Activated CD8-positive, alpha-beta T cell treated with anti-CD3 and anti-CD28 coated beads for 36 hours (primary cell): ENCODE measurements around the gene PRRC2B. TPM values are rescaled to one million over a fixed set of nuclear protein-coding genes. Genes with fewer than 3 reads are reported as not detected.

Experiments used
- ATAC-seq: fragments of 200-7000 bp; cut with Tn5 transposase; one replicate; pipeline ENCODE4 v1.10.0; 2021; ENCODE audit warnings: mild to moderate bottlenecking, moderate library complexity
- CTCF ChIA-PET: fragments of 350-600 bp; sonication (Branson Sonifier 250); formaldehyde crosslinking; loops from one replicate; lab custom pipeline; 2021; ENCODE audit warnings: antibody characterized with exemption; lab: Charles Lee
- POLR2A ChIA-PET: fragments of 350-600 bp; sonication (Branson Sonifier 250); formaldehyde crosslinking; loops from one replicate; lab custom pipeline; 2021; ENCODE audit warnings: antibody characterized with exemption; lab: Charles Lee
- DNase-seq: peaks from one replicate; pipeline ENCODE4 v3.0.0-alpha.2; 2020
- H3K27ac Mint-ChIP-seq: one replicate; pipeline ENCODE4 v1.8.0; 2021; ENCODE audit warnings: mild to moderate bottlenecking, mixed read lengths
- H3K27me3 Mint-ChIP-seq: one replicate; pipeline ENCODE4 v1.8.0; 2021; ENCODE audit warnings: mixed read lengths
- H3K36me3 Mint-ChIP-seq: one replicate; pipeline ENCODE4 v1.8.0; 2021; ENCODE audit warnings: low read depth, mixed read lengths
- H3K4me1 Mint-ChIP-seq: one replicate; pipeline ENCODE4 v1.8.0; 2021; ENCODE audit warnings: low read depth, mixed read lengths
- H3K4me3 Mint-ChIP-seq: one replicate; pipeline ENCODE4 v1.8.0; 2021; ENCODE audit warnings: mild to moderate bottlenecking, moderate library complexity, mixed read lengths
- H3K9me3 Mint-ChIP-seq: one replicate; pipeline ENCODE4 v1.8.0; 2021; ENCODE audit warnings: mixed read lengths
- CTCF ChIP-seq: fragments of 200-600 bp; IDR thresholded peaks from one replicate; pipeline ENCODE4 v1.8.0; 2022; ENCODE audit warnings: antibody characterized with exemption, mild to moderate bottlenecking
- intact Hi-C: fragments of 100-400 bp; cut with micrococcal nuclease; formaldehyde crosslinking; loops from one replicate; pipeline ENCODE4 v1.10.0; 2022
- total RNA-seq, 2 experiments: library from RNA; stranded (reverse); gene quantifications; one replicate each; pipeline ENCODE4 v1.2.3, GENCODE V29; 2021

PRRC2B gene
- total RNA-seq, 2 experiments from 2014 or later, result 134 to 141 TPM

GRCh38 chr9:131517761-131518190, 123.9 kb downstream of the PRRC2B start:
- ATAC-seq, result no peak
- no peak for TF ChIP-seq CTCF
- ChIA-PET POLR2A (interaction anchor here (1.0 to 1.2 kb wide), 2 partner anchors 19 to 22 kb away, joined by 3 read pairs; no protein-coding TSS in a partner anchor), CTCF (no interaction called here)
- Mint-ChIP-seq H3K36me3 (peaks cover 10% of the 10 kb centered on the region), H3K27me3 (no peaks in the 10 kb centered on the region), H3K9me3 (no peaks in the 10 kb centered on the region), H3K27ac (no peak overlapping the region), H3K4me3 (no peak overlapping the region), H3K4me1 (no peaks in the 10 kb centered on the region)
- intact Hi-C loops, result no loop called here
- DNase-seq, result no peak

- Mint-ChIP-seq H3K36me3 (peaks cover 9% of the 10 kb centered on the region), H3K4me3 (no peak overlapping the region), H3K27ac (peak overlapping the region; percentile 30), H3K27me3 (no peaks in the 10 kb centered on the region), H3K9me3 (no peaks in the 10 kb centered on the region), H3K4me1 (no peaks in the 10 kb centered on the region)
- DNase-seq, result no peak
- POLR2A ChIA-PET, result interaction anchor here (1.2 kb wide), 1 partner anchor 22 kb away, joined by 3 read pairs; no protein-coding TSS in a partner anchor
- no peak for ATAC-seq
- CTCF ChIA-PET, result no interaction called here
- TF ChIP-seq CTCF, result no peak
- intact Hi-C loops, result no loop called here
Measured at GRCh38 chr9:131518553-131518952, 124.7 kb downstream of the PRRC2B start.

- intact Hi-C loops, result no loop called here
Measured at GRCh38 chr9:131520503-131520902, 126.6 kb downstream of the PRRC2B start.

GRCh38 chr9:131521203-131521602, 127.3 kb downstream of the PRRC2B start:
- DNase-seq (no peak), ATAC-seq (no peak)
- TF ChIP-seq CTCF, result no peak
- ChIA-PET CTCF (no interaction called here), POLR2A (no interaction called here)
- Mint-ChIP-seq H3K4me1 (no peaks in the 10 kb centered on the region), H3K27me3 (no peaks in the 10 kb centered on the region), H3K36me3 (peaks cover 9% of the 10 kb centered on the region), H3K4me3 (no peak overlapping the region), H3K9me3 (no peaks in the 10 kb centered on the region), H3K27ac (no peak overlapping the region)
- intact Hi-C loops, result no loop called here

More at GRCh38 chr9:131520503-131520902, 126.6 kb downstream of the PRRC2B start:
- no peaks in the 10 kb centered on the region for H3K27me3 Mint-ChIP-seq
- no peaks in the 10 kb centered on the region for H3K4me1 Mint-ChIP-seq
- ChIA-PET POLR2A (interaction anchor here (0.7 to 1.4 kb wide), 2 partner anchors 23 to 115 kb away, joined by 3 read pairs; no protein-coding TSS in a partner anchor), CTCF (no interaction called here)
- no peak for TF ChIP-seq CTCF
- H3K9me3 Mint-ChIP-seq, result no peaks in the 10 kb centered on the region
- no peak overlapping the region for H3K4me3 Mint-ChIP-seq
- DNase-seq (no peak), ATAC-seq (no peak)
- peaks cover 8% of the 10 kb centered on the region for H3K36me3 Mint-ChIP-seq
- no peak overlapping the region for H3K27ac Mint-ChIP-seq

GRCh38 chr9:131521822-131522221, 127.9 kb downstream of the PRRC2B start:
- H3K4me3 Mint-ChIP-seq, result no peak overlapping the region
- ChIA-PET CTCF (no interaction called here), POLR2A (no interaction called here)
- no peaks in the 10 kb centered on the region for H3K4me1 Mint-ChIP-seq
- peaks cover 15% of the 10 kb centered on the region for H3K36me3 Mint-ChIP-seq
- intact Hi-C loops, result no loop called here
- no peaks in the 10 kb centered on the region for H3K9me3 Mint-ChIP-seq
- H3K27me3 Mint-ChIP-seq, result no peaks in the 10 kb centered on the region
- ATAC-seq, result no peak
- DNase-seq, result no peak
- no peak for TF ChIP-seq CTCF
- H3K27ac Mint-ChIP-seq, result no peak overlapping the region
